GM21515 (cell line): ENCODE results near the gene LBX1.

Experiments used
- ATAC-seq: cut with Tn5 transposase; IDR thresholded peaks from one replicate; pipeline ENCODE4 v1.9.1; 2021; ENCODE audit not compliant: unreplicated experiment

LBX1 gene

GRCh38 chr10:101226491-101227428, 2.5 kb downstream of the LBX1 start:
- no peak for ATAC-seq

GRCh38 chr10:101225846-101226421, 3.3 kb downstream of the LBX1 start:
- ATAC-seq: no peak

GRCh38 chr10:101224910-101225823, 4.1 kb downstream of the LBX1 start:
- no peak for ATAC-seq

GRCh38 chr10:101224060-101224909, 5.0 kb downstream of the LBX1 start:
- no peak for ATAC-seq

- no peak for ATAC-seq
Measured at GRCh38 chr10:101223274-101224059, 5.8 kb downstream of the LBX1 start.

GRCh38 chr10:101222683-101223273, 6.5 kb downstream of the LBX1 start:
- no peak for ATAC-seq

- ATAC-seq: no peak
Measured at GRCh38 chr10:101221963-101222531, 7.2 kb downstream of the LBX1 start.

- ATAC-seq: no peak
Measured at GRCh38 chr10:101221549-101221948, 7.7 kb downstream of the LBX1 start.

GRCh38 chr10:101219946-101220451, 9.3 kb downstream of the LBX1 start:
- no peak for ATAC-seq

GRCh38 chr10:101219139-101219945, 9.9 kb downstream of the LBX1 start:
- ATAC-seq: no peak

- no peak for ATAC-seq
Measured at GRCh38 chr10:101218351-101219138, 10.7 kb downstream of the LBX1 start.

- no peak for ATAC-seq
Measured at GRCh38 chr10:101217450-101218281, 11.6 kb downstream of the LBX1 start.

- no peak for ATAC-seq
Measured at GRCh38 chr10:101217044-101217425, 12.2 kb downstream of the LBX1 start.

GRCh38 chr10:101216207-101217043, 12.8 kb downstream of the LBX1 start:
- no peak for ATAC-seq
